Activated CD8-positive, alpha-beta T cell treated with anti-CD3 and anti-CD28 coated beads for 36 hours (primary cell): ENCODE data around the gene KCNJ4. TPM values are rescaled to one million over a fixed set of nuclear protein-coding genes. Genes with fewer than 3 reads are reported as not detected.
"Not testable (repeated sequence)": the region's sequence is repeated elsewhere in the genome, so short reads cannot be mapped to it uniquely, and the experiment has no call there.

ENCODE experiments used
- ATAC-seq: fragments of 200-7000 bp; cut with Tn5 transposase; one replicate; pipeline ENCODE4 v1.10.0; 2021; ENCODE audit warnings: mild to moderate bottlenecking, moderate library complexity
- CTCF ChIA-PET: fragments of 350-600 bp; sonication (Branson Sonifier 250); formaldehyde crosslinking; loops from one replicate; lab custom pipeline; 2021; ENCODE audit warnings: antibody characterized with exemption; lab: Charles Lee
- POLR2A ChIA-PET: fragments of 350-600 bp; sonication (Branson Sonifier 250); formaldehyde crosslinking; loops from one replicate; lab custom pipeline; 2021; ENCODE audit warnings: antibody characterized with exemption; lab: Charles Lee
- DNase-seq: peaks from one replicate; pipeline ENCODE4 v3.0.0-alpha.2; 2020
- H3K27ac Mint-ChIP-seq: one replicate; pipeline ENCODE4 v1.8.0; 2021; ENCODE audit warnings: mild to moderate bottlenecking, mixed read lengths
- H3K27me3 Mint-ChIP-seq: one replicate; pipeline ENCODE4 v1.8.0; 2021; ENCODE audit warnings: mixed read lengths
- H3K36me3 Mint-ChIP-seq: one replicate; pipeline ENCODE4 v1.8.0; 2021; ENCODE audit warnings: low read depth, mixed read lengths
- H3K4me1 Mint-ChIP-seq: one replicate; pipeline ENCODE4 v1.8.0; 2021; ENCODE audit warnings: low read depth, mixed read lengths
- H3K4me3 Mint-ChIP-seq: one replicate; pipeline ENCODE4 v1.8.0; 2021; ENCODE audit warnings: mild to moderate bottlenecking, moderate library complexity, mixed read lengths
- H3K9me3 Mint-ChIP-seq: one replicate; pipeline ENCODE4 v1.8.0; 2021; ENCODE audit warnings: mixed read lengths
- CTCF ChIP-seq: fragments of 200-600 bp; IDR thresholded peaks from one replicate; pipeline ENCODE4 v1.8.0; 2022; ENCODE audit warnings: antibody characterized with exemption, mild to moderate bottlenecking
- intact Hi-C: fragments of 100-400 bp; cut with micrococcal nuclease; formaldehyde crosslinking; loops from one replicate; pipeline ENCODE4 v1.10.0; 2022
- total RNA-seq, 2 experiments: library from RNA; stranded (reverse); gene quantifications; one replicate each; pipeline ENCODE4 v1.2.3, GENCODE V29; 2021

The KCNJ4 gene
- total RNA-seq, 2 experiments from 2014 or later: not detected

GRCh38 chr22:38404419-38404818, 50.6 kb downstream of the KCNJ4 start:
- no peak for ATAC-seq
- Mint-ChIP-seq H3K36me3 (no peaks in the 10 kb centered on the region), H3K9me3 (no peaks in the 10 kb centered on the region), H3K4me1 (no peaks in the 10 kb centered on the region), H3K27me3 (peaks cover 5% of the 10 kb centered on the region), H3K4me3 (no peak overlapping the region), H3K27ac (no peak overlapping the region)
- no peak for TF ChIP-seq CTCF
- ChIA-PET POLR2A (no interaction called here), CTCF (interaction anchor here (0.7 kb wide), 1 partner anchor 168 kb away, joined by 3 read pairs; no protein-coding TSS in a partner anchor)
- intact Hi-C loops: no loop called here
- DNase-seq: no peak

- Mint-ChIP-seq H3K27me3 (peaks cover 5% of the 10 kb centered on the region), H3K36me3 (no peaks in the 10 kb centered on the region), H3K27ac (no peak overlapping the region), H3K4me3 (no peak overlapping the region), H3K4me1 (no peaks in the 10 kb centered on the region), H3K9me3 (no peaks in the 10 kb centered on the region)
- TF ChIP-seq CTCF: no peak
- ChIA-PET POLR2A (no interaction called here), CTCF (no interaction called here)
- no peak for DNase-seq
- intact Hi-C loops: no loop called here
- ATAC-seq: no peak
Observed at GRCh38 chr22:38403812-38404211, 51.2 kb downstream of the KCNJ4 start.

- POLR2A ChIA-PET: no interaction called here
Observed at GRCh38 chr22:38402204-38402603, 52.8 kb downstream of the KCNJ4 start.

GRCh38 chr22:38401336-38402084, 53.5 kb downstream of the KCNJ4 start:
- Mint-ChIP-seq H3K27me3 (peaks cover 5% of the 10 kb centered on the region), H3K36me3 (no peaks in the 10 kb centered on the region), H3K9me3 (no peaks in the 10 kb centered on the region), H3K4me1 (peaks cover 10% of the 10 kb centered on the region), H3K27ac (no peak overlapping the region), H3K4me3 (no peak overlapping the region)
- DNase-seq (no peak), ATAC-seq (no peak)
- CTCF ChIA-PET: interaction anchor here (1.1 to 1.8 kb wide), 2 partner anchors 12 to 349 kb away, joined by 5 to 11 read pairs; no protein-coding TSS in a partner anchor
- intact Hi-C loops: no loop called here
- POLR2A ChIA-PET: no interaction called here
- no peak for TF ChIP-seq CTCF

More at GRCh38 chr22:38402204-38402603, 52.8 kb downstream of the KCNJ4 start:
- H3K36me3 Mint-ChIP-seq: no peaks in the 10 kb centered on the region
- H3K4me3 Mint-ChIP-seq: no peak overlapping the region
- TF ChIP-seq CTCF: no peak
- CTCF ChIA-PET: interaction anchor here (0.7 to 1.1 kb wide), 2 partner anchors 9 to 349 kb away, joined by 3 to 5 read pairs; no protein-coding TSS in a partner anchor
- H3K9me3 Mint-ChIP-seq: no peaks in the 10 kb centered on the region
- H3K4me1 Mint-ChIP-seq: peaks cover 3% of the 10 kb centered on the region
- ATAC-seq (no peak), DNase-seq (no peak)
- intact Hi-C loops: no loop called here
- no peak overlapping the region for H3K27ac Mint-ChIP-seq
- H3K27me3 Mint-ChIP-seq: peaks cover 5% of the 10 kb centered on the region

GRCh38 chr22:38400256-38400655, 54.7 kb downstream of the KCNJ4 start:
- H3K9me3 Mint-ChIP-seq, intact Hi-C loops, H3K36me3 Mint-ChIP-seq, H3K27me3 Mint-ChIP-seq, DNase-seq, H3K4me3 Mint-ChIP-seq, ATAC-seq, H3K27ac Mint-ChIP-seq, POLR2A ChIA-PET: not testable (repeated sequence)
- CTCF ChIA-PET: interaction anchor here (1.8 kb wide), 1 partner anchor 13 kb away, joined by 11 read pairs; no protein-coding TSS in a partner anchor
- H3K4me1 Mint-ChIP-seq: peaks cover 22% of the 10 kb centered on the region
